HG03103 (cell line): ENCODE data around the gene WWC2.

Experiments
- ATAC-seq: cut with Tn5 transposase; IDR thresholded peaks from one replicate; pipeline ENCODE4 v1.9.1; 2021; ENCODE audit warnings: low read depth; ENCODE audit not compliant: unreplicated experiment

The WWC2 gene

DNA sequence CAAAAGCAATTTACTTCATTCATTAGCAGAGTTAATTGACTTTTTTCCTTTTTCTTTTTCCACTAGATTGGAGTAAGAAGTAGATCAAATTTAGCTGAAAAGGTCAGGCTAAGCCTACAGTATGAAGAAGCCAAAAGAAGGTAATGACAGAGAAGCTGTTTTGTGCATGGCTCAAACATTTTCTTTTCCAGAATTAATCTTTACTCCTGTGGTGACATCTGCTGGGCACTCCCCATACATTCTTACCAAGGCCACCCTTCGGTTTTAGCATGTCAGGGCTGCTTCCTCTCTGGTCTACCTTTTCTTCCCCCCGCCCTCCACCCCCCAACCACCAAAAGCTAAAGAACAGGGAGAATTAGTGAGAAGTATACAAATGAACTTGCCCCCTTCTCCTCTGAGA is 150.8 kb downstream of the WWC2 start:
- peak; percentile 52 for ATAC-seq

DNA sequence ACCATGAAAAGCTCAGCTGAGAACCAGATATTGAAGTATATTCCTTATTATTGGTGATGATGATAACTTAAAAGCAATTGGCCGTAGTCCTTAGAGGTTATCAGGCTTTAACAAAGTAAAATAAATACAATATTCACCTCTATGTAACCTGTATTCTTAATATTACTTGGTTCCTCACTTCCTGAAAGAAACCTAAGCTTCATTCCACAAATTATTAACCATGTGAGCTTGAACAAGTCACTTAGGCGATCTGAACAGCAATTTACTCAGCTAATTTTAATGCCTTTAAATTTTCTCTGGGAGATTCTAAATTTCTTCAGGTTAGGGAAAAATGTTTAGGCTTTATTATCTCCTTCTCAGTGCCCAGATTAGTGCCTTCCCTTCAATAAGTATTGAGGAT is 151.8 kb downstream of the WWC2 start:
- ATAC-seq = no peak

DNA sequence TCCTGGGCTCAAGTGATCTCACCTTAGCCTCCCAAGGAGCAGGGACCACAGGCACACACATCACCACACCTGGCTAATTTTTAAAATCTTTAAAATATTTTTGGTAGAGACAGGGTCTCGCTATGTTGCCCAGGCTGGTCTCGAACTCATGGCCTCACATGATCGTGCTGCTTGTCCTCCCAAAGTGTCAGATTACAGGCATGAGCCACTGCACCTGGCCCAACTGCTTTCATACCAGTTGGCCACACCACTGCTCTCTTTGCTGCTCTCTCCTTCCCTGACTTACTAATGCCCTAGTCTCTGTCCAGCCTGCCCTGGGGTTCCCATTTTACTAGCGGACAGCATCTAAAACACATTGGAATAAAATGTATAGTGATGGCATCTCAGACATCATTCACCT is 153.9 kb downstream of the WWC2 start:
- ATAC-seq = no peak

DNA sequence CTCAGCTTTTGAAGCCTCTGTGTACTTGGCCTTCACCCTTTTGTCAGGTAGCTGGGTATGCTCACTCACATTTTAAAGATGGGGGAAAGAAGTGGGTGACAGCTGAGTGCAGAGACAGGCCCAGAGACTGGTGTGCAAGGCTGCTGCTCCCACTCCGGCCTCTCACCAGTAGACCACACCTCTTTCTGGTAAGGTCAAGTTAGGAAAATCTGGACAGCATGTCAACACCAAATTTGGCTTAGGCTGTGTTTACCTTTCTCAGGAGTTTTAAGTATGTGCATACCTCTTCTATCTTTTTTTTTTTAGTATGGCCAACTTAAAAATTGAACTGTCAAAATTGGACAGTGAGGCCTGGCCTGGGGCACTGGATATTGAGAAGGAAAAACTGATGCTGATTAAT is 154.4 kb downstream of the WWC2 start:
- ATAC-seq = no peak

DNA sequence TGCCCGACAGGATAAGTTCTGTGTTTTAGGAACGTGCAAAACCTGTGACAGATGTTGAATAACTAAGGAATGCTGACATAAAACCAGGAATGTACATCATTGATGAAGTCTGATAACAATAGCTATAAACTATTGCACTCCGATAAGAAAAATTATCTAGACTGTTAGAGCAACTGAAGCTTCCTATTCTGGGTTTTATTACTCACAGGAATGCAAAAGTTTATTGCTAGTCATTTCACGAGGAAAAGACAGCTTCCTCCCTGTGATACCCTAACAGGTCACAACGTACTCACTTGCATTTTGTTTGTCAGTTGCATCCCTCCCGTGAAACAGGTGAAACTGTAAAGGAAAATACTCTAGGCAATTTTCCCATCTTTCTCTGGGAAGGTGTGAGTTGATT is 155.1 kb downstream of the WWC2 start:
- no peak for ATAC-seq

DNA sequence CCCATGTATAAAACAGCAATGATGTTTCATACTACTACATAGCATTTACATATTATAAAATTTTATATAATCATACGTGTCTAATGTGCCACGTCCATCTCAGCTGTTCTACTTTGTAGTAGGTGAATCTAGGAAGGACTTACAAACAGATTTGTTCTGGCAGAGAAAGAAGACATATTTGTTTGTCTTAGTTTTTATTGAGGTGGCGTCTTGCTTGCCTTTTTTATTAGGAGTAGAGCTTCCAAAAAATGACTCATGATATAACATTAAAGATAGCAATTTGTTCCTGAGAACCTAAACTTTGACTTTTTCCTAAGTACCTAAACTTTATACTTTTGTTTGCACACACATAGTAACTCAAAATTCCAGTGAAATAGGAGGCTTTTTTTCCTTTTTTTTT is 156.4 kb downstream of the WWC2 start:
- no peak for ATAC-seq

DNA sequence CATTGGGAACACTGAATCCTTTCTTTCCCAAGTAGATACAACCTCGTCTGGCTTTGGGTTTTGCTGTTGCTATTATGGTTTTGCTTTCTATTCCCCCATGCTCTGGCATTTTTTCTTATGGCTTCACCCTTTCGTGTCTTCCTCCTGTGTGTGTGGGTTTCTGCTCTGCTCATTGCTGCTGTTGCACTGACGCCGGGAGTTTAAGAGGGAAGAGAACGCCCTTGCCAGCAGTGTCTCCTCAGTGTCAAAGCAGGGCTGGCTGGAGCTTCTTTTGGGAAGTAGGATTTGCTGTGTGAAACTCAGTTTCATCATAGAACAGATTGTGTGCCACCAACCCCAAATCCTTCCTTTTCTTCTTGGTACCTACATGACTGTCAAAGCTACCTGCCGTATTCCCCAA is 157.3 kb downstream of the WWC2 start:
- ATAC-seq = no peak

DNA sequence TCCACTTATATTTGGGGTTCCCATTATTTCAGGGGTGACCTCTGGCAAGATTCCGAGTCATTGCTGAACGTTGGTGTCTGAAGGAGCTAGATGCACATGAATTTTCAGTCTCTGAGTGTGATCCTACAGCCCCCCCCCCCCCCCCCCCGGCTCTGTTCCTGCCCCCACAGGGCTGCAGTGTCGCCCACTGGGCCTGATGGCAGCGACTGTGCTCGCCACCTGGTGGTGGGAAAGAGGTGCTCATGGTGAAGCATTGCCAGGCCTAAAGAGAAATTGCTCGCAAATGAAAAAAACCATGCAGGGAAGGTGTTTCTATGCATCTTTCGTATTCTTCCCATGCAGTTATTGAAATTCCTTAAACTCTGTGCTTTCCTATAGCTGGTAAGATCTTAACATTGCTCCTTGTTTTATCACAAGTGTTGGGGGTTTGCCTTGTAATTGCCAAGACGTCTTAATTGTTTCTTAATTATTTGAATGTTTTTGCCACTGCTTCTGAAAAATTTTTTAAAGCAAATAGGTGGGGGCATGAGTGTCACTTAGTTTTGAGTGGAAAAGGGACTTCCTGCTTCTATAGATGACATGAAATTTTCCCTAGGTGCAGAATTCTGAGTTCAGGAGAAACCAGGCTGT is 157.8 kb downstream of the WWC2 start:
- peak; percentile 82 for ATAC-seq

DNA sequence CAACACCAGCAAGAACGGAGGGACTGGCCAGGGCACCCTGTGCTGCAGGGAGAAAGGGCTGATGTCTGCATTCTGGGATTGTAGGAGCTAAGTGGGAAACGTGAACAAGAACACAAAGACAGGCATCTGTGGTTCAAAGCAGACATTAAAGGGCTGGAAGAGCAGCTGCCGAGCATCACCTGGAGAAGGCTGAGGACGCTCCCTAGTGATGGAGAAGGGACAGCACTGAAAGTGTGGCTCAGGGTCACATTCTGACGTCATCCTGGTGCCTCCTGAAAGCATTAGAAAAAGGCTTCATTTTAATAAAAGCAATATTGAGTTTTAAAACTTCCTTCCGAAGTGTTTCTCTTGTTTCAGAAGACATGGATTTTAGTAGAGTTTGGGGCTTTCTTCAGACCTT is 158.8 kb downstream of the WWC2 start:
- ATAC-seq = no peak

DNA sequence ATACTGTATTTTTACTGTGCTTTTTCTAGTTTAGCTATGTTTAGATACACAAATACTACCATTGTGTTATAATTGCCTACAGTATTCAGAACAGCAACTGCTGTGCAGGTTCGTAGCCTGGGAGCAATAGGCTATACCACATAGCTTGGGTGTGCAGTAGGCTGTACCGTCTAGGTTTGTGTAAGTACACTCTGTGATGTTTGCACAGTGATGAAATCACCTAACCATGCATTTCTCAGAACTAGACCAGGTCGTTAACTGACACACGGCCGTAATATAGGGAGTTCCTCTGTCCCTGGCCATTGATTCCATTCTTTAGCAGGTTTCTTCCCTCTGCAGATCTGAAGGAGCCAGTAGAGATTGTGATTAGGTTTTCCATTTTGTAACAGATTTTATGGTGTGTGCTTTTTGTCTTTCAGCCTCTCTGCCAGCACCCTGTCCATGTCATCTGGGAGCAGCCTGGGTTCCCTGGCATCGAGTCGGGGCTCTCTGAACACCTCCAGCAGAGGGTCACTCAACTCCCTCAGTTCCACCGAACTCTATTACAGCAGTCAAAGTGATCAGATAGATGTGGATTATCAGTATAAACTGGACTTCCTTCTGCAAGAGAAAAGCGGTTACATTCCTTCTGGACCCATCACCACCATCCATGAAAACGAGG is 161.6 kb downstream of the WWC2 start:
- ATAC-seq = no peak

DNA sequence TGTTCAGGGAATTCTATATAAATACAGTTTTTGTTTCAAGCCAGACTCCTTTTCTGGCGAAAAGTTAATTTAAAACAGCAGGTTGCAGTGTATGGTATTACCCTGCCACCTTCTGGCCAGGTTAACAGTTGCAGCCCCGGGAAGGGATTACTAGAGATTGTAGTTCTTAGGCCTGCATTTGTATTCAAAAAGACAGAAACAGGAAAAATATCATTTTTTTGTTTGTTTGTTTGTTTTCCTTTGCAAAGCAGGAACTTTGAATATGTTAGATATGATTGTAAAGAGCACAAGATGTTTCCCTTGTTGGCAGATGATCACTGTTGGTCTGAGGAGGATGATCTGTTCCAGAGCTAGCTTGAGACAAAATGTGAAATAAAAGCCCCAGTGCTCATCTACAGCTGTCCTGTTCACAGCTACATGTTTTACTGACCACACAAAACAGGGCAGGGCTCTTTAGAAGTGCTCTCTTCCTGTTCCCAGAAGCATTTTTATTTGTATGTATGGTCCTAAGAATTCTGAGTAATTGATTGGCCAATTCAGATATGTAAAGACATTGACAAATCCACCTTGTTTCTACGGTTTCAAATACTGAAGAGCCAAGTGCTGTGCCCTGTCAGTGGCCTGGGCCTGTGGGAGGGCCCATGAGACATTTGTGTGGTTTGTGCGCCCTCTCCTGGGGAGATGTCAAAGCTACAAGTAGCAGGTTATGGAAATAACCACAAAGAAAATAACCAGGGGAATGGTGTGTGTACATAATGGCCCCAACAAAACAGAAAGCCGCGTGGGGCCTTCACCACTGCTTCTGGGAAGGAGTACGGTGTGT is 163.1 kb downstream of the WWC2 start:
- peak; percentile 87 for ATAC-seq

DNA sequence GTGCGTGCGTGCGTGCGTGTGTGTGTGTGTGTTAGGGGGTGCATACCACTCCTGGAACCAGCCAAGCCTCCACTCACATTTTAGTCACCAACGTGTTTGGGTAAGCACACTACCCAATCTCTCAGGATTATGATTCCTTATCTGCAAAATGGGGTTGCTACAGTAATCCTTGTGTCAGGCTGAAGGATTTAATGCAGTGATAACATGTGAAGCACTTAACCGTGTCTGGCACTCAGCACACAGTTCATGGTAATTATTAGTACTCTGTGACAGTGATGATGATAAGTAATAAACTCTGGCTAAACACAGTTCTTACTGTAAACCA is 163.7 kb downstream of the WWC2 start:
- ATAC-seq = no peak

DNA sequence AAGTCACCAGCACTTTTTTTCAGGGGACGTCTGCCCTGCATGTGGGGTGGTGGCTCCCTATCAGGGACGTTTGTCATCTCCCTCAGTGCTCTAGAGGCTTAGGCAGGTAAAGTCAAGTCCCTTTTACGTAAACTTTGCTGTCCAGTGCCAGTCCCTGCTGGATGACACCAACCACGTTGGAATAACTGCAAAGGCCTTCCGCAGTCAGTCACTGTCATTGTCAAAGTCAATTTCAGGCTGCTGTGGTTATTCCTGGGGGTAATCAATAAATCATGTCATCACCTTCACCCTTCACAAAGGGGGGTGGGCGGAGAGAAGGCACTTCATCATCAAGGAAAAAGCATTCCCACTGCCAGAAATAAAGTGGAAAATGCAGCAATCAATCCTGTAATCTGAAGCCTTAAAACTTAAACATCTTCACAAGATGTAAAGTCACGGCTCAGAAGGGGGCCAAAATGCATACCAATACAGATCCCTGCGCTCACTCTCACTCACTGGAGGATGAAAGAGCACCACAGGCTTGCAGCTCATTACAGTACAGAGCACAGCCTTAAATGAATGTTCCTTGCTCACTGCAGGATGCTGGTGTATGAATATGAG is 164.8 kb downstream of the WWC2 start:
- no peak for ATAC-seq

DNA sequence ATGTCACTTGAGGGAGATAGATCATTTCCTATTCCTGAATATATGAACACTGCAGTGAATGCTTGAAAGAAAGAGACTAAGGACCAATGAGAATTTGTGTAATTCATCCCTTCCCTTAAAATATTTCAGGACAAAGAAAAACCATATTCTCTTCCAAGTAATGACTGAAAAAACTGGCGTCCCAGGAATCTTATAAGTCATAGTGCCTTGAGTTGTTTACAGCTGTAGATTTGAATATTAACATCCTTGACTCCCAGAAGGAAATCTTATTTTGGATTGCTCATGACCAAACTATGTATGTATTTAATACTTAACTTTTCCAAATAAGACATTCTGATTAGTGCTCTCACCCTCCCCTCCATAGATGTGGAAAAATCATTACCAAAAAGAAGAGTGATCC is 165.6 kb downstream of the WWC2 start:
- no peak for ATAC-seq

DNA sequence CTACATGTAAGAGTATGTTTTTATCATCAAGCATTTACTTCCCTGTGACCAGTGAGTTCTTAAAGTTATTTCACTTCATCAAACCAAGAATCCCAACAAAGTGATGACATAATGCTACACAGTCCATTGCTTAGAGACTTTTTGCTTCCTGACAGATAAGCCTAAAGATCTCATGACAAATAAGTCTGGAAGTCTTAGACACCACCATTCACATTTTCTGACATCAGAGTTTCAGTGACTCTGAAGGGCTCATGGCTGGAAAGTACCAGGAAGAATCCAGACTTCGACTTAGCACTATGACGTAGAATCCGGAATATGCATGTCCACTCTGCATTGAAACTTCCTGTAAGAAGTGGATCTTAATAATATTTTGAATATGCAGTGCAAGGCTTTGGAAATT is 167.3 kb downstream of the WWC2 start:
- ATAC-seq = no peak

DNA sequence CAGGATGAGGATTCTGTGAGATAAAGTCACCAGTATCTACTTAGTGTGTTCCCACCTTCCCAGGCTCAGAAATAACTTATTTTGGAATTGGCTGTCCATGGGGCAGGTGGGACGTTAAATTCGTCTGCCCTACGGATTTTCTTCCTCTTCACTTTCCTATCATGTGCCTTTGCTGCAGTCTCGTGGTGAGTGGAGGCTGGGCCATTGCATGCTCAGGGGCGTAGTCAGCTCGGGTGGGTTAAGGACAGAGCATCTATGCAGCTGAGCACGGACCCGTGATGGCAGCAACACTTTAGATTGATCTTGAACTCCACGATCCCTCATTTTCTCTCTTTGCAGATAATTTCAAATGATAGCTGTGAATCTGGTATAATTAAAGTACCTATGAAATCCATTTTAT is 169.5 kb downstream of the WWC2 start:
- no peak for ATAC-seq

DNA sequence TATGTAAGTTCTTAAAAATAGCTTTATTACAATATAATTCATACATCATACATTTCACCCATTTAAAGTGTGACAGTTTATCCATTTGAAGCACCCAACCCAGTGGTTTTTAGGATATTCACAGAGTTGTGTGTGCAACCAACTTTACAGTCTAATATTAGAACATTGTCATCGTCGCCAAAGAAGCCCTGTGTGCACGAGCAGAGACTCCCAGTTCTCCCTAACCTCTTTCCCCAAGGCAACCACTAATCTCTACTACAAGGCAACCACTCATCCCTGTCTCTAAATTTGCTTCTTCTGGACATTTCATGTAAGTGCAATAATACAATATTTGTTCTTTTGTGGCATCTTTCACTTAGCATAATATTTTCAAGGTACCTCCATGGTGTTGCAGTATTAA is 173.3 kb downstream of the WWC2 start:
- no peak for ATAC-seq

DNA sequence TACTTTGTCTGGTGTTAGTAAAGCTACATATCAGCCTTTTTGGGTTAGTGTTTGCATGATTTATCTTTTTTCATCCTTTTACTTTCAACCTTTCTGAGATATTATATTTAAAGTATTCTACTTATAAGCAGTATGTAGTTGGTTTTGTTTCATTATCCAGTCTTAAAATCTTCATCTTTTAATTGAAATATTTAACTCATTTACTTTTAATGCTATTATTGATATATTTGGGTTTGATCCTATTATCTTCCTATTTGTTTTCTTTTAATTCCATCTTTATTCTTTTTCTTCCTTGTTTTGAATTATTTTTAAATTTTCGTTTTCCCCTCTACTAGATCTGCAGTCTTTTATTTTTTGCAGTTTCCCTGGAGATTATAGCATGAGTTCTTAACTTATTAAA is 177.0 kb downstream of the WWC2 start:
- ATAC-seq = no peak

DNA sequence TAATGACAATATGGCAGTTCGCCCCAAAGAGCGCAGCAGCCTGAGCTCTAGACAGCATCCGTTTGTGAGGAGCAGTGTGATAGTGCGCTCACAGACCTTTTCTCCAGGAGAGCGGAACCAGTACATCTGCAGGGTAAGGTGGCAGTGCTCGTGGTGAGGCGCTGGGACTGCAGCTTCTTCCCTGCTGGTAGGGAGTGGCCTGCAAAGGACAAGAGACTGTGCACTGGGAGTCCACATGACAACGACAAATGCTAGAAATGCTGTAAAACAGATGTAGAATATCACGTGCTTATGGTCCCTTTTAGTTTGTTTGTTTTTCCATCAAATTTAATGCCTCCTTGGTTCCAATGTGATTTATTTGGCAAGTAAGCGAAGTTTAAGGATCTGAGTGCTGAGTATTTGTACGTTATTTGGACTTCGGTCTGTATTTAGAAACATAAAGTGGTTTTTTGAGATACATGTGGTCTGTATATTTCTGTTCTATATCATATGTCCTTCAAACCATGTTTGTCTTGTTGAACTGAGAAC is 185.3 kb downstream of the WWC2 start:
- no peak for ATAC-seq

DNA sequence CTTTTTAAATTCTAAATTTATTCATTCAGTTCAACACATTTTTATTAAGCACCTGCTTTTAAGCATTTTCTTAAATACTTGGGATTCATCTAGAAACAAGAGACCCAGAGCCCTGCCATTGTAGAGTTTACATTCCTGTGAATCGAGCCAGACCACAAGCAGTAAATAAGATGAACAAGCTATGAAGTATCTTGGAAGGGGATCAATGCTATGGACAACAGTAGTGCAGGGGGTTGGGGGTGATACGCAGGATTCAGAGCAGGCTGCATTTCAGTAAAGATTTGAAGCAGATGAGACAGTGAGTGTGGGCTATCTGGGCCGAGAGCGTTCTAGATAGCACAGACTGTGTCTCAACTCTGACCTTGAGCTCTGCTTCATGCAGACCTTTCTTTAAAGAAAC is 185.9 kb downstream of the WWC2 start:
- no peak for ATAC-seq

DNA sequence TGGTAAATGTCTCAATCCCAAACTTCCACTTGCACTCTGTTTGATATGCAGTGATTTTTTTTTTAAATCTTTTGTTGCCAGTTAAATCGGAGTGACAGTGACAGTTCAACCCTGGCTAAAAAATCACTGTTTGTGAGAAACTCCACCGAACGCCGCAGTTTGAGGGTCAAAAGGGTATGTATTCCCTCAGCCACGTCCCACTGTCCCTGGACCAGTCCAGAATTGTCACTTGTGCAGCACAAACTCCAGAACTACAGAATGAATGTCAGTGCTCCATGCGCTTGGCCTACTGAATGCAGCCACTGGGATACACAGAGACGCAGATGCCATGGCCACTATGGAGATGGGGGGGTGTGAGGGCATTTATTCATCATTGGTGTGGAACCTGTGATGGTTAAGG is 186.8 kb downstream of the WWC2 start:
- no peak for ATAC-seq
